Neural cell (in vitro differentiated cells): Measurements from ENCODE around the gene PARL.

ENCODE experiments used
- CTCF ChIP-seq: fragments of 450-650 bp; IDR thresholded peaks from 2 replicates; pipeline ENCODE4 v1.5.1; 2014; ENCODE audit warnings: antibody characterized with exemption, mild to moderate bottlenecking, moderate library complexity; ENCODE audit not compliant: poor library complexity, severe bottlenecking
- SMC3 ChIP-seq: fragments of 450-650 bp; conservative IDR thresholded peaks from 2 replicates; pipeline ENCODE4 v1.6.1; 2014; ENCODE audit warnings: antibody characterized with exemption, mild to moderate bottlenecking, moderate library complexity; ENCODE audit not compliant: poor library complexity

GRCh38 chr3:183794452-183794851 lies 90.2 kb downstream of the PARL start:
- TF ChIP-seq CTCF (no peak), SMC3 (no peak)
